ENCODE measurements around the gene ZNF169.
"Not testable (repeated sequence)": the region's sequence is repeated elsewhere in the genome, so short reads cannot be mapped to it uniquely, and the experiment has no call there.

ZNF169 gene

GRCh38 chr9:94348754-94349153 is 89.7 kb downstream of the ZNF169 start:
- not testable (repeated sequence) for DNase-seq (ENCODE audit: low spot score)
